ENCODE measurements around the gene STIM1.

DNA sequence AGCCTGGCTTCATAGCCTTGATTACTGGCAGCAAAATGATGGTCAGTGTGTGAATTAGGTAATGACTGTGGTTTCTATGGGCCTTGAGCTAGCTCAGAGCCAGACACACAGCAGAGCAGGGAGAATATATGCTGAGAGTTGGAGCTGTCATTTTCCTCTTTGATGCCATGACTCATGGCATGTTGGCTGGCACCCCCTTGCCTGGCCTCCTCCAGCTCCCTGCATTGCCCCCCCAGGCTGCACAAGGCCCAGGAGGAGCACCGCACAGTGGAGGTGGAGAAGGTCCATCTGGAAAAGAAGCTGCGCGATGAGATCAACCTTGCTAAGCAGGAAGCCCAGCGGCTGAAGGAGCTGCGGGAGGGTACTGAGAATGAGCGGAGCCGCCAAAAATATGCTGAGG, 218.8 kb downstream of the STIM1 start:
- TF ChIP-seq, protein P1, sequence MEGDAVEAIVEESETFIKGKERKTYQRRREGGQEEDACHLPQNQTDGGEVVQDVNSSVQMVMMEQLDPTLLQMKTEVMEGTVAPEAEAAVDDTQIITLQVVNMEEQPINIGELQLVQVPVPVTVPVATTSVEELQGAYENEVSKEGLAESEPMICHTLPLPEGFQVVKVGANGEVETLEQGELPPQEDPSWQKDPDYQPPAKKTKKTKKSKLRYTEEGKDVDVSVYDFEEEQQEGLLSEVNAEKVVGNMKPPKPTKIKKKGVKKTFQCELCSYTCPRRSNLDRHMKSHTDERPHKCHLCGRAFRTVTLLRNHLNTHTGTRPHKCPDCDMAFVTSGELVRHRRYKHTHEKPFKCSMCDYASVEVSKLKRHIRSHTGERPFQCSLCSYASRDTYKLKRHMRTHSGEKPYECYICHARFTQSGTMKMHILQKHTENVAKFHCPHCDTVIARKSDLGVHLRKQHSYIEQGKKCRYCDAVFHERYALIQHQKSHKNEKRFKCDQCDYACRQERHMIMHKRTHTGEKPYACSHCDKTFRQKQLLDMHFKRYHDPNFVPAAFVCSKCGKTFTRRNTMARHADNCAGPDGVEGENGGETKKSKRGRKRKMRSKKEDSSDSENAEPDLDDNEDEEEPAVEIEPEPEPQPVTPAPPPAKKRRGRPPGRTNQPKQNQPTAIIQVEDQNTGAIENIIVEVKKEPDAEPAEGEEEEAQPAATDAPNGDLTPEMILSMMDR (IDR thresholded peaks at IDR 0.05): no peak
- no peak for TF ChIP-seq POLR2A (IDR thresholded peaks at IDR 0.05)
